ENCODE measurements around the gene FOXE1. TPM values are rescaled to one million over a fixed set of nuclear protein-coding genes. Genes with fewer than 3 reads are reported as not detected.

Gene FOXE1
- total and polyA plus RNA-seq, 8 donors = not detected

- peaks cover 16 to 52% of the 10 kb centered on the region in 2 donors for H3K27me3 ChIP-seq
- ATAC-seq = no peak
Observed at GRCh38 chr9:97864396-97864795, 11.4 kb downstream of the FOXE1 start.

GRCh38 chr9:97866300-97866699 lies 13.3 kb downstream of the FOXE1 start:
- TF ChIP-seq, protein P1, sequence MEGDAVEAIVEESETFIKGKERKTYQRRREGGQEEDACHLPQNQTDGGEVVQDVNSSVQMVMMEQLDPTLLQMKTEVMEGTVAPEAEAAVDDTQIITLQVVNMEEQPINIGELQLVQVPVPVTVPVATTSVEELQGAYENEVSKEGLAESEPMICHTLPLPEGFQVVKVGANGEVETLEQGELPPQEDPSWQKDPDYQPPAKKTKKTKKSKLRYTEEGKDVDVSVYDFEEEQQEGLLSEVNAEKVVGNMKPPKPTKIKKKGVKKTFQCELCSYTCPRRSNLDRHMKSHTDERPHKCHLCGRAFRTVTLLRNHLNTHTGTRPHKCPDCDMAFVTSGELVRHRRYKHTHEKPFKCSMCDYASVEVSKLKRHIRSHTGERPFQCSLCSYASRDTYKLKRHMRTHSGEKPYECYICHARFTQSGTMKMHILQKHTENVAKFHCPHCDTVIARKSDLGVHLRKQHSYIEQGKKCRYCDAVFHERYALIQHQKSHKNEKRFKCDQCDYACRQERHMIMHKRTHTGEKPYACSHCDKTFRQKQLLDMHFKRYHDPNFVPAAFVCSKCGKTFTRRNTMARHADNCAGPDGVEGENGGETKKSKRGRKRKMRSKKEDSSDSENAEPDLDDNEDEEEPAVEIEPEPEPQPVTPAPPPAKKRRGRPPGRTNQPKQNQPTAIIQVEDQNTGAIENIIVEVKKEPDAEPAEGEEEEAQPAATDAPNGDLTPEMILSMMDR (IDR thresholded peaks at IDR 0.05) = no peak
- ATAC-seq (no peak), DNase-seq (no peak)
- no peak overlapping the region for H3K4me3 ChIP-seq
- no peaks in the 10 kb centered on the region for H3K4me1 ChIP-seq
- no peak overlapping the region for H3K27ac ChIP-seq
- peaks cover 7 to 21% of the 10 kb centered on the region in 2 donors for H3K9me3 ChIP-seq
- peaks cover 4 to 33% of the 10 kb centered on the region in 2 donors for H3K27me3 ChIP-seq
- intact Hi-C loops (cut with DNase I) = no loop called here
- no peaks in the 10 kb centered on the region for H3K36me3 ChIP-seq

More at GRCh38 chr9:97864396-97864795, 11.4 kb downstream of the FOXE1 start:
- DNase-seq = no peak
- peaks cover 7 to 21% of the 10 kb centered on the region in 2 donors for H3K9me3 ChIP-seq
- no peaks in the 10 kb centered on the region for H3K4me1 ChIP-seq
- H3K36me3 ChIP-seq = no peaks in the 10 kb centered on the region
- H3K27ac ChIP-seq = no peak overlapping the region
- H3K4me3 ChIP-seq = no peak overlapping the region
- intact Hi-C loops (cut with DNase I) = no loop called here
- TF ChIP-seq, protein P1 (IDR thresholded peaks at IDR 0.05) = no peak

DNA sequence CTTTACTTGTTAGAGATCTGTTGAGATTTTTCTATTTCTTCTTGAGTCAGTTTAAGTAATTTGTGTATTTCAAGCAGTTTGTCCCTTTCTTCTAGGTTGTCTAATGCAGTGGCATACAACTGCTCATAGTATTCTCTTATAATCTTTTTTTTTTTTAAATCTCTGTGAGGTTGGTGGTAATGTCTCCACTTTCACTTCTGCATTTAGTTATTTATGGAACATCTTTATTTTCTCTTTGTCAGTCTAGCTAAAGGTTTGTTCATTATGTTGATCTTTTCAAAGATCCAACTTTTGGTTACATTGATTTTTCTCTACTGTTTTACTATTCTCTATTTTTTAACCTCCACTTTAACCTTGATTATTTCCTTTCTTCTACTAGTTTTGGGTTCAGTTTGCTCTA lies 13.8 kb downstream of the FOXE1 start:
- H3K27me3 ChIP-seq = peaks cover 0 to 27% of the 10 kb centered on the region in 2 donors
- H3K9me3 ChIP-seq = peaks cover 7 to 21% of the 10 kb centered on the region in 2 donors
- TF ChIP-seq, protein P1 (IDR thresholded peaks at IDR 0.05) = no peak
- no peak overlapping the region for H3K4me3 ChIP-seq
- no peak overlapping the region for H3K27ac ChIP-seq
- H3K36me3 ChIP-seq = no peaks in the 10 kb centered on the region
- intact Hi-C loops (cut with DNase I) = no loop called here
- H3K4me1 ChIP-seq = no peaks in the 10 kb centered on the region
- ATAC-seq (no peak), DNase-seq (no peak)

- Histone ChIP-seq H3K9me3 (peaks cover 7 to 21% of the 10 kb centered on the region in 2 donors), H3K27me3 (peaks cover 0 to 15% of the 10 kb centered on the region in 2 donors), H3K4me1 (no peaks in the 10 kb centered on the region), H3K36me3 (no peaks in the 10 kb centered on the region), H3K27ac (no peak overlapping the region), H3K4me3 (no peak overlapping the region)
- DNase-seq (no peak), ATAC-seq (no peak)
- TF ChIP-seq, protein P1 (IDR thresholded peaks at IDR 0.05) = no peak
- intact Hi-C loops (cut with DNase I) = no loop called here
Observed at GRCh38 chr9:97868859-97869258, 15.8 kb downstream of the FOXE1 start.

DNA sequence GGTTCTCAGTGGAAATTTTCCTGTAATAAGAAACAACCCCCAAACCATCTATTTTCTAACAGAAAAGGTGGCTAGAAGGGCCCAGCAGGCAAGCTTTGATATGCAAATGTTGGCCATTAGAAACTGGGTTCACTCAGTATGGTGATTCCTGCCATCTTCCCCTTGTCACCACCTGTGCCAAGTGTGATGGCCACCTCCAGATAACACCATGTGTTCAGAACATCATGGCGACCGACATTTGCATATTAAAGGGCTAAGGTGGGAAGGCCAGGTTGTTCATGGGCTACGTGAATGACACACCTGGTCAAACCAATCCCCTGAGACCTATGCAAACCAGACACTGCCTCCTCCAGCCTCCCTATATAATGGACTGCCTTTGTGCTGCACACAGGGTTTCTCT lies 20.4 kb downstream of the FOXE1 start:
- DNase-seq = no peak
- Histone ChIP-seq H3K27me3 (peaks cover 0 to 6% of the 10 kb centered on the region in 2 donors), H3K27ac (no peak overlapping the region), H3K9me3 (no peaks in the 10 kb centered on the region), H3K4me3 (no peak overlapping the region), H3K36me3 (no peaks in the 10 kb centered on the region), H3K4me1 (peaks cover 0 to 4% of the 10 kb centered on the region in 2 donors)
- TF ChIP-seq, protein P1 (IDR thresholded peaks at IDR 0.05) = no peak
- intact Hi-C loops (cut with DNase I) = no loop called here
- no peak for ATAC-seq

Measured in left lung (tissue), 10 donors.